ENCODE data around the gene NUAK1. TPM values are rescaled to one million over a fixed set of nuclear protein-coding genes. Genes with fewer than 3 reads are reported as not detected.

Gene NUAK1
- total RNA-seq, 1 donor from 2014 or later: 33.6 TPM

DNA sequence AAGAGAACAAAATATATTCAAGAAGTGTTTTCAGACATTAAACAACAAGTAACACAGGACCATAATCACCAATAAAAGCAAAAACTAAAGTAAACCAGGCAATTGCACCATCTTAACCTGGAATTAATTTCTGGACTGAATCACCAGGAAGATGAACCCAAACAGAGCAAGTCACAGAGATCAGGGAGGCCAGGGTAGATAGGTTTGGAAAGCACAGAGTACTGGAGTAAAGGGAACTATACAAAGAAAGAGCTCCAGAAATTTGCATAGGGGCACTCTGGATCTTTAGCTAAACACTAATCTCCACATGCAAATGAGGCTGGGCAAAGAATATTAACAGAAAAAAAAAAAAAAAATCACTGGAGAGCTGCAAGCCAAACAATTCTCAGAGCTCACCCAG, 84.7 kb downstream of the NUAK1 start:
- ATAC-seq (ENCODE audit: poor library complexity) (no peak), DNase-seq (no peak)
- intact Hi-C loops (cut with DNase I): no loop called here

DNA sequence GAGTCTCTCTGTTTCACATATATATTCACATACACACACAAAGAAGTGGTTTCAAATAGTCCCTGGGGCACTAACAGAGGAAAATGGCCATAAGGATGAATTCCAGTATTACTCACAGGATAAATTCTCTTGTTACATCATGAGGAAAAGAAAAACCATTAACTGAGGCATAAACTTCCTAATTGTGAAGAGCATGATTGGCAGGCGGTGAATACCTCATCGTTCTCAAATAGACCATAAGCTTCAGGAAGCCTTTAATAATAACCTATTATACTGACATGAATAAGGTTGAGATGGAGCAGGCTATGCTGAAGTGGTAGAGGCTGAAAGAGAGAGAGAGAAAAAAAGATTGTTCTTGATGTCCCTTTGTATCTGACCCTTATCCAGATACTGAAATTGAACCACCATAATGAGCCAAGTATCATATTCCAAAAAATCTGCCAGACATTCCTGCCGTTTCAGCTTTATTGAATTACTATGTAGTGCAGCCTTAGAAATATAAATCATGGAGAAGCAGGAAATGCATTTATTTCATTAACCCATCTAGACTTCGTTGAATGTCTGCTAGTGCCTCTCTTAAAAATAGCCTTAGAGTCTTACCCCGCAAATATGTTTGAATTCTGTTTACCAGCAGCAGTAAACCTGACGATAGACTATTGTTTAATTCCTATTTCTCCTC, 86.8 kb downstream of the NUAK1 start:
- ATAC-seq (ENCODE audit: poor library complexity) (no peak), DNase-seq (no peak)
- intact Hi-C loops (cut with DNase I): no loop called here

DNA sequence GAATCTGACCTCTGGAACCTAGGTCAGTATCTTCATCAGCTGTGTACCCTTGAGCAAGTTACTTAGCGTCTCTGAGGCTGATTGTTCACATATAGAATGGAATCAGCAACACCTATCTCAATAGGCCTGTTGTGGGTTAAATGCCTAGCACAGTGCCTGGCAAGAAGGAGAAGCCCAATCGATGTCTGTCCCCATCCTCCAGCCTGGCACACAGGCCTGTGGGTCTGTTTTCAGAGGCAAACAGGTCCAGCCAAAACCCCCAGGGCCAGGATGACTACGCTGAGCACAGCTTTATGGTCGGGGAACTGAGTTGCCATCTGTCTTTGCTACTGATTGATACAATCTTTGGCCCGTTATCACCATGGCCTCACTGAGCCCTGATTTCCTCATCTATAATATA, 89.2 kb downstream of the NUAK1 start:
- ATAC-seq (ENCODE audit: poor library complexity) (no peak), DNase-seq (no peak)
- intact Hi-C loops (cut with DNase I): no loop called here

DNA sequence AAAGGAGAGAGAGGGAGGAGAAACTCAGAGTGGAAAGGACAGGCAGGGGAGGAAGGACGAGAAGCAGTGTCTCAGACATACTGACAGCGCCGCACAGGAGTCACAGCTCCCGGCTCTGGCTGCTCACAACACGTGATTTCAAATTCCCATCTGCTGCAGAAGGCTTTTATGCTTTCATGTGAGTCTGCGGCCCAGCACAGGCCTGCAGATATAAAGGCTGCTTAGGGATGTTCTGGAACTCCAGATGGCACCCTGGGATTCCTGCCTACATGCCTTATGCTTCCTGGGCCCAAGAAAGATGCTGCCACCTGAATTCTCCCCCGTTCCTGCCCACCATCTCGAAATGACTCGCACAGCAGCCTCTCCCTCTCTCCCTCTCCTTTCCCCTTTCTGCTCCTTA, 89.6 kb downstream of the NUAK1 start:
- DNase-seq (no peak), ATAC-seq (ENCODE audit: poor library complexity) (no peak)
- intact Hi-C loops (cut with DNase I): no loop called here

DNA sequence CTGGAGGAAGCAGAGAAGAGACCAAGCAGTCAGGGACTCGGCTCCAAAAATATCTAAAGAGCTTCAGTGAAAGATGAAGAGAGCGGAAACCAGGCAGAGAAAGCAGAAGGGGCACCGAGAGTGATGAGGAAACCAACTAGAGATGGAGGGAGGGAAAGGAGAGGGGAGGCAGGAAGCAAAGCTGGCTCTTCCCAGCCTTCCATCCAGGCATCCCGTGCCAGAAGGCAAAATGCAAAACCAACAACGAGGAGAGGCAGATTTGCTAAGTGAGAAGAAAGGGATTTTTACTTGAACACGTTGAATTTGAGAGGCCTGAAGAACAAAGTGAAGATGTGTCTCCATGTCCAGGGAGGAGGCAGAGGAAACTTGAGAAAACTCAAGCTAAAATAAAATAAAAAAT, 90.1 kb downstream of the NUAK1 start:
- no peak for ATAC-seq (ENCODE audit: poor library complexity)
- no peak for DNase-seq
- intact Hi-C loops (cut with DNase I): no loop called here

DNA sequence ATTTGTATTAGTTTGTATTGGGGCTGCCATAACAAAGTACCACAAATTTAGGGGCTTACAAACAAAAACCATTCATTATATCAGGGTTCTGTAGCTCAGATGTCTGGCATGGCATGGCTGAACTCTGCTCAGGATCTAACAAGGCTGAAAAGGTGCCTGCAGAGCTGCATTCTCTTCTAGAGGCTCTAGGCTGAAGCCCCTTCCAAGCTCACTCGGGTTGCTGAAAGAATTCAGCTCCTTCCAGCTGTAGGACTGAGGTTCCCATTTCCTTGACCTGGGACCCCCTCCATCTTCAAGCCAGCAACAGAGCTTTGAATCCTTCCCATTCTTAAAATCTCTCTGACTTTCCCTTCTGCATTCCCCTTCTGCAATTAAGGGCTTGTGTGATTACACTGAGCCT, 90.7 kb downstream of the NUAK1 start:
- DNase-seq: no peak
- intact Hi-C loops (cut with DNase I): no loop called here
- ATAC-seq (ENCODE audit: poor library complexity): no peak

DNA sequence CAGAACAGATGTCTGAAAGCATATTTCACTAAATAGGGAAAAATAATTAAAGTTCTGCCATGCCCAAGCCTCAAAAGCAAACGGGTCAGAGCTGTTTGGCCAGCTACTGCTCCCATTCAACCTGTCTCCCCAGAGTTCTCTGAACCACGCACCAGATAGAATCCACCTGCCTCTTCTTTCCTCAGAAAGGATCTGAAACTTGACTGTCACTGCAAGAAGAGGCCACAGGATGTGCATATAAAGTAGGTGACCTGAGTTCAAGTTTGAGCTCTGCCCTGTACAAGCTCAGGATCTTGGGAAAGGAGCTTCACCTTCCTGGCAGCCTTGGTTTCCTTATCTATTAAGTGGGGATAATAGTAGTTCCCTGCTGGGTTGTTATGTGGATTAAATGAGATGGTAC, 91.8 kb downstream of the NUAK1 start:
- intact Hi-C loops (cut with DNase I): no loop called here
- ATAC-seq (ENCODE audit: poor library complexity) (no peak), DNase-seq (no peak)

DNA sequence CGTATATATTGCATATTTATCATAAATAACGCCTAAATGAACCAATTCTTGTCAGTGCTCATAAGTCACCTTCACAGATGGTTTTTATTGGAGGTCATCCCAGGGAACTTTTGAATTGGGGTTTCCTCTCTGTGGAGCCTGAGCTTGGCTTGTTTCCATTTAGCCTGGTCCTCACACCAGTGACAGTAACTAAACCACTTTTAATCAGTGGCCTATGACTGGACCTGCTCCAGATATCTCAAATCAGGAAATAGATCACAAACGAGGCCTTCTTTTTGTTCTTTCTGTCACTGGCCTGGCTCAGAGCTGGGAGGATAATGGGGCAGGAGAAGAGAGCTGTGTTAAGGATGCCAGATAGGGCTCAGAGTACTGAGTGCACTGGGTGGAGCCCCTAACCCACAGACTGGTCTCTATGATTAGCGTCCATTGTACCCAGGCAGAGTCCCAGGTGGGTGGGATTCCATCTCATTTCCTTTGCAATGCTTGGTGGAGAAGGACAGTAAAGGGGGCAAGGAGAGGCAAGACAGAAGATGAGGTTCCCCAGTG, 92.4 kb downstream of the NUAK1 start:
- DNase-seq (no peak), ATAC-seq (ENCODE audit: poor library complexity) (no peak)
- intact Hi-C loops (cut with DNase I): no loop called here

DNA sequence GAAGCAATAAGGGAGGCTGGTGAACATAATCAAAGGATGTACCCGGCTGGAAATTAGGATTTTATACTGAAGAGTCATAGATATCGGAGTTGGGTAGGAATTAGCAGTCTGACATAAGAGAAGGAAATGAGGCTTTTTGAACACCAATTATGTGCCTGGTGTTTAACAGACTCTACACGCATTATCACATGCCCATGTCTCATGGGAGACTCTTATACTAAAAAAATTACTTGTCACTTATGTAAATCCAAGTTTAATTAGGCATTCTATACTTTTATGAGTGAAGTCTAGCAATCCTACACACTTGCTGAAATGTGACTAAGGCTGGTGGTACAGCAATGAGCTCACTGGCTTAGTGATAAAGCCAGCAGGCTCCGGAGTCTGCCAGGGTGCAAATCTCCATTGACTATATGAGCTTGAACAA, 93.5 kb downstream of the NUAK1 start:
- no peak for ATAC-seq (ENCODE audit: poor library complexity)
- DNase-seq: no peak
- intact Hi-C loops (cut with DNase I): no loop called here

DNA sequence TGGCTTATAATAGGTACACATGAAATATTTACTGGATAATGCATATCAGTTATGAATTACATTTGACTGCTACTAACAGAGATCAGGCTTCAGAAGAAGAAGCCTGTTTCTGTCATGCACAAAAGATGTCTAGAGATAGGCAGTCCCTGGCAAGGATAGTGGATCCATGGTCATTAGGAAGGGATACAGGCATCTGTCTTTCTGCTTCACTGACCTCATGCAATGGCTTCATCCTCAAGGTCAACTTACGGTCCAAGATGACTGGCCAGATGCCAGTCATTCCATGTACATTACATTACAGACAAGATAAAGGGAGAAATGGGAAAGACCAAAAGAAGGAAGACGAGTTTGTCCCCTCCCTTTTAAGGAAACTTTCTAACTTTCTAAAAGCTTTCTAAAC, 94.0 kb downstream of the NUAK1 start:
- ATAC-seq (ENCODE audit: poor library complexity) (no peak), DNase-seq (no peak)
- intact Hi-C loops (cut with DNase I): no loop called here

DNA sequence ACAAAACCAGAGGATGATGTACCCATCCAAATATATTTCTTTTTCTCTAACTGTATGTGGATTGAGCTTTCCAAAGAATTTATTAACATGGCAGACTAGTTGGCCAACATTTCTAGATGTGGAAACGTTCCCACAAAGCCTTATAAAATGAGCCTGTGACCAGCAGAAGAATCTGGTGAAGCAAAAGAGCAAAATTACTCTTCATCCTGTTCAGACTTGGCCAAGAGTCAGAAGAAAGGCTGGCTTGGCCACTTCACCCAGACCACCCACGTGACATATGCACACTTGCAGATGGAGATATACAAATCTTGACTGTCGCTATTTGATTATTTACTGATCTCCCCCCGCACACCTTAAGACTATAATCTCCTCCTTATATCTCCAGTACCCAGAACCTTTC, 96.7 kb downstream of the NUAK1 start:
- DNase-seq (no peak), ATAC-seq (ENCODE audit: poor library complexity) (no peak)
- intact Hi-C loops (cut with DNase I): no loop called here

DNA sequence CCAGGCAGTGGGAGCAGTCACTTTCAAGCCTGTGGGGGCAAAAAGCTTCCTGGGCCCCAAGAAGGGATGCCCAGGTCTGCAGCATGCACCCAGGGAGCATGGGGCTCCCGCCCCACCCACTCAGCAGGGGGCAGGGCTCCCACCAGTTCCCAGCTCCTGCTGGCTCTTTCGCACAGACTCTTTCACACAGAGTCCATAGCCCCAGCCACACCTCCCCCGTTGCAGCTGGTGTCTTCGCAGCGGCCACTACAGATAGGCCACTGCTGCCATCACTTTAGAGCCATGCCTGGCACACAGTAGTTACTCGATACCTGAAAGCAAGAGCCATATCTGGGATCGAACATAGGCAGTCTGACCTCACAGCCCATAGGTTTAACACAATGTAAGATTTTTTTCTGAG, 98.2 kb downstream of the NUAK1 start:
- no peak for ATAC-seq (ENCODE audit: poor library complexity)

DNA sequence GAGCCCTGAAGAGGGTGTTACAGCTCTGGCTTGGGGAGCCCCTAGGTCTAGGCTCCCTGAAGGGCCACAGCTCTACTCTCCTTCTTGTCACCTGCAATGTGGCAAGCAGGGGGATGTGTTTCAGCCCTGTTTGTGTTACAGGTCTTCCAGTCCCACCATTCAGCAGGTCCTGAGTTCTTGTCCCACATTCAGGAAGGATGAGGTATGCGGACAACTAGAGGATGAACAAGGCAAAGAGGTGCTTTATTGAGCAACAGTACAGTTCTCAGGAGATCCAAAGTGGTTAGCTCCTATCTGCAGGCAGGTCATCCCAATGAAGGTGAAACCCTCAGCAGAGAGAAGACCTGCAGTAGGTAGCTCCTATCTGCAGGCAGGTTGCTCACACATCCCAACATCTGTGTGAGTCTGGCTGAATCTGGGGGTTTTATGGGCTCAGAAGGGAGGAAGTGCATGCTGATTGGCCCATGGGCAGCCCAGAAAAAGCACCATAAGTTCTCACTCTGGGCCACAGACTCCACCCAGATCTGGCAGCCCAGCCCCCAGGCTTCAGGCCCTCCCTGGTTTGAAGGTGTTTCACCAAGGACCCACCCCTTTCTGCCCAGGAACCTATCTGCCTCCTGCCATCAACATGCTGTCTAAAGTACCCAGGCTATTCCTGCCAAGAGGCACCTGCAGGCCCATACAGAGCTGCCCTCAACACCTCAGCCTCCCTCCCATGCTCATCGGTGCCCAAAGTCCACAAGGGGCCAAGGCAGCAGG, 98.9 kb downstream of the NUAK1 start:
- ATAC-seq (ENCODE audit: poor library complexity) (no peak), DNase-seq (no peak)
- intact Hi-C loops (cut with DNase I): no loop called here

More for the DNA sequence above, 98.2 kb downstream of the NUAK1 start:
- no peak for DNase-seq
- intact Hi-C loops (cut with DNase I): no loop called here

DNA sequence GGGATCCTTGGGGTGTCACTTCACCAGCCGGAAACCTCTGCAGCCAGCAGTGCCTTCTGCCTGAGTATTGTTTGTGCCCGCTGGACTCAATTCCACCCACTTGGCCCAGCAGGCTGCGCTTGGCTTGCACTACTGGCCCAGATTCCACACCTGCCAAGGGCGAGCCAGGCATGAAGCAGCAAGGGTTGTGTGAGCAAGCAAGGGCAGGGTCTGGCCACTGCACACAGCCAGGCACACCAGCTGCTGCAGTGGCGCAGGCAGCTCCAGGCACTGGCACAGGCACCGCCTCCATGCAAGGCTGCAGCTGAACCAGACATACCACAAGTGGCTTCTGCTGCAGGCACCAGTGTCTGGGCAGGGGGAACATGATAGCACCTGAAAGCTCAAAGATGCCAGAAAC, 99.5 kb downstream of the NUAK1 start:
- intact Hi-C loops (cut with DNase I): no loop called here
- DNase-seq (peak; percentile 46), ATAC-seq (ENCODE audit: poor library complexity) (peak; percentile 72)

DNA sequence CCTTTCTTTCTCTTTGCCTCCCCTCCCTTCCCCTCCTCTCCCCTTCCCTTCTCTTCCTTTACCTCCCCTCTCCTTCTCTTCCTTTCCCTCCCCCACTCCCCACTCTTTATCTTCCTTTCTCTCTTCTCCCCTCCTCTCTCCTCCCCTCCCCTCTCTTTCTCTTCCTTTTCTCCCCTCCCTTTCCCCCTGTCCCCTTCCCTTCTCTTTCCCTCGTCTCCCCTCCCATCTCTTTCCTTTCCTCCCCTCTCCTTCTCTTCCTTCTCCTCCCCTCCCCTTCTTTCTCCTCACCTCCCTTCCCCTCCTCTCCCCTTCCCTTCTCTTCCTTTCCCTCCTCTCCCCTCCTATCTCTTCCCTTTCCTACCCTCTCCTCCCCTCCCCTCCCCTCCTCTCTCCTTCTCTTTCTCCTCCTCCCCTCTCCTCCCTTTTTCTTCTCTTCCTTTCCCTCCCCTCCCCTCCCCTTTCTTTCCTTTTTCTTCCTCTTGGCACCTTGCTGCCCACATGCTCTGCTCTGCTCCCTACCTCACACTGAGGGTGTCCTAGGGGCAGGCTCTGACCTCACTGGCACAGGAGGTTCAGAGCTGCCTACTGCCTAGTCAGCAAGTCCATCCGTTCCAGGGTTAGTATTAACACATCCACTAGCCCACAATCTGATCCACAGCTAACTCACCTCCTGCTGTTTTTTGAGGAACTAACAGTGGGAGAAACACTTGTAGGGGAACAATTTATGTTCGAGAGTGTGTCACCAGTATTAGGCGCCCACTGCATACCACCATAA, 101.0 kb downstream of the NUAK1 start:
- no peak for DNase-seq
- ATAC-seq (ENCODE audit: poor library complexity): no peak
- intact Hi-C loops (cut with DNase I): no loop called here

DNA sequence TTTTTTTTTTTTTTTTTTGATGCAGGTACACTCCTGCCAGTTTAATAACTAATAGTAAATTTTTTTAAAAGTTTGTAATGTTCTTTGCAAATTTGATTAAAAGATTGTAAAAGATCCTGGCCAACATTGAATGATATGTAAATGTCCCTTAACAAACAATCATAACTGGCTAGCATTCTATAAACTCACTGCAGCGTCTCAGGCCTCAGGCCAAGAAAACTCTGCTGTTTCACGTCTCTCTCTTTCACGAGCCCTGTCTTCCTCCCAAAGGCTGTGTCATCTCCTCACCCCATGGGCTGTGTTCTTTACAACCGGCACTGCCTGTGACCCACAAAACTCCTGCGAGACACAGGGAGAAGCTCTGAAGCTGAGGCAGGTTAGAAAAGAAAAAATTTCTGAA, 103.3 kb downstream of the NUAK1 start:
- ATAC-seq (ENCODE audit: poor library complexity): no peak
- intact Hi-C loops (cut with DNase I): no loop called here
- DNase-seq: no peak

DNA sequence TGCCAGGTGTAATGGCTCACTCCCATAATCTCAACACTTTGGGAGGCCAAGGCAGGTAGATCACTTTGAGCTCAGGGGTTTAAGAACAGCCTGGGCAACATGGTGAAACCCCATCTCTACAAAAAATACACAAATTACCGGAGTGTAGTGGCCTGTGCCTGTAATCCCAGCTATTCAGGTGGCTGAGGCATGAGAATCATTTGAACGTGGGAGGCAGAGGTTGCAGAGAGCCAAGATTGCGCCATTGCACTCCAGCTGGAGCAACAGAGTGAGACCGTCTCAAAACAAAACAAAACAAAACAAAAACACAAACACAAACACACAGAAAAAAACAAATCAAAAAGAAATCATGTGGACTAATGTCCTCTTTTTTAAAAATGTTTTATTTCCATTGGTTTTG, 104.4 kb downstream of the NUAK1 start:
- no peak for DNase-seq
- no peak for ATAC-seq (ENCODE audit: poor library complexity)

DNA sequence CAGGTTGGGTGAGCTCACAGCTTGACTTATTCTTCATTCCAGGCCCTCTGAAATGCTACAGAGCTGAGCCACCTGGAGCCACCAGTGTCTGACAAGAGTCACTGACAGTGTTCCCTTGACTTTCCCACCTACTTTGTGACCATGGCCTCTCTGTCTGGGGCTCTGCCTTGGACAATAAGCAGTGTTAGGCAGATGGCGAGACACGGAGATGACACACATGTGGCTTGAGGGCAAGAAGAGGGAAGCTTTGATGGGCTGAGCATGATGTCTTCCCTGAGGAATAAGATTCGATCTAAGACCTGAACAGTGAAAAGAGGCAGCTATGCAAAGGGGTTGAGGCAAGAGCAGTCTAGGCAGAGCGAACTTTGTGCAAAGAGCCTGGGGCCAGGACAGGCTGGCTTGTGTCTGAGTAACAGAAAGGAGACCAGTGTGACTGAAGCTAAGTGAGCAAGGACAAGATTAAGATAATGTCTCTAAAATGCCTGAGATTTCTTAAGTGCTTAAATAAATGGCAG, 105.5 kb downstream of the NUAK1 start:
- ATAC-seq (ENCODE audit: poor library complexity): no peak
- DNase-seq: no peak
- intact Hi-C loops (cut with DNase I): no loop called here

More for the DNA sequence above, 104.4 kb downstream of the NUAK1 start:
- intact Hi-C loops (cut with DNase I): no loop called here

DNA sequence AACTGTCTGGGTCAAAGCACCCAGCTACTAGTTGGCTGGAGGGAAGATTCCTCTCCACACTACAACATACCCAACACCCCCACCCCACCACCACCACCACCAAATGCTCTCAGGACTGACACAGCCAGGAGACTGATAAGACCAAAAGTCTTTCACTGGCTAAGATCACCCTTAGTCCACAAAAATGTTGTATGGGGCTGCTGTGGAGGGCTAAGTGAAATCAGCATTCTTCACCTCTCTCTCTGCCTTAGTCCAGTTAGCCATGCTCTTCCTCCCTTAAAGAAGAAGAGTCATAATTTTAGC, 106.2 kb downstream of the NUAK1 start:
- intact Hi-C loops (cut with DNase I): no loop called here
- DNase-seq: no peak
- no peak for ATAC-seq (ENCODE audit: poor library complexity)
